ENCODE measurements around the gene NCSTN.

- TF ChIP-seq POLR2A (IDR thresholded peaks at IDR 0.05; ENCODE audit: low read length) (no peak), GATA1 (IDR thresholded peaks at IDR 0.05; ENCODE audit: low read depth, low read length) (no peak)
These were observed 62.2 kb downstream of the NCSTN start for GRCh38 chr1:160405331-160405877.
